Prostate gland (tissue), 2 donors: ENCODE results near the gene SSR1.

ENCODE experiments used
- POLR2A ChIP-seq: fragments of 450-650 bp; IDR thresholded peaks from one replicate; pipeline ENCODE4 v1.6.1; 2016; ENCODE audit warnings: antibody characterized with exemption, mild to moderate bottlenecking
- POLR2AphosphoS5 ChIP-seq: sonication (generic); formaldehyde crosslinking; IDR thresholded peaks from one replicate; pipeline ENCODE4 v1.6.1; 2017; ENCODE audit warnings: antibody characterized with exemption
- TF ChIP-seq, protein P1 (sequence below), 4 experiments: fragments of 200-600 bp in 2 of 4; fragments of 450-650 bp in 2 of 4; sonication (generic) in 2 of 4; IDR thresholded peaks; 1 replicate in 3 of 4; 2 replicates in 1 of 4; pipeline ENCODE4 v1.5.1; 2016 to 2019; ENCODE audit warnings: antibody characterized with exemption in 4 of 4, mild to moderate bottlenecking in 2 of 4, moderate library complexity in 2 of 4

DNA sequence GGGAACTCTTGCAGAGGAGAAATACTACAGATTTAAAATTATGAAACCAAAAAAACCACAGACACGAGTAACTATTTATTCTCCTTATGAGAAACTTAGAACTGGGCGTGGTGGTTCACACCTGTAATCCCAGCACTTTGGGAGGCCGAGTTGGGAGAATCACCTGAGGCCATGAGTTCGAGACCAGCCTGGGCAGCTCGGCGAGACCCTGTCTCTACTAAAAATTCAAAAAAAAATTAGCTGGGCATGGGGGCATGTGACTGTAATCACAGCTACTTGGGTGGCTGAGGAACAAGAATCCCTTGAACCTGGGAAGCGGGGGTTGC, 36.8 kb downstream of the SSR1 start:
- TF ChIP-seq, protein P1, sequence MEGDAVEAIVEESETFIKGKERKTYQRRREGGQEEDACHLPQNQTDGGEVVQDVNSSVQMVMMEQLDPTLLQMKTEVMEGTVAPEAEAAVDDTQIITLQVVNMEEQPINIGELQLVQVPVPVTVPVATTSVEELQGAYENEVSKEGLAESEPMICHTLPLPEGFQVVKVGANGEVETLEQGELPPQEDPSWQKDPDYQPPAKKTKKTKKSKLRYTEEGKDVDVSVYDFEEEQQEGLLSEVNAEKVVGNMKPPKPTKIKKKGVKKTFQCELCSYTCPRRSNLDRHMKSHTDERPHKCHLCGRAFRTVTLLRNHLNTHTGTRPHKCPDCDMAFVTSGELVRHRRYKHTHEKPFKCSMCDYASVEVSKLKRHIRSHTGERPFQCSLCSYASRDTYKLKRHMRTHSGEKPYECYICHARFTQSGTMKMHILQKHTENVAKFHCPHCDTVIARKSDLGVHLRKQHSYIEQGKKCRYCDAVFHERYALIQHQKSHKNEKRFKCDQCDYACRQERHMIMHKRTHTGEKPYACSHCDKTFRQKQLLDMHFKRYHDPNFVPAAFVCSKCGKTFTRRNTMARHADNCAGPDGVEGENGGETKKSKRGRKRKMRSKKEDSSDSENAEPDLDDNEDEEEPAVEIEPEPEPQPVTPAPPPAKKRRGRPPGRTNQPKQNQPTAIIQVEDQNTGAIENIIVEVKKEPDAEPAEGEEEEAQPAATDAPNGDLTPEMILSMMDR (IDR thresholded peaks at IDR 0.05), result no peak
- TF ChIP-seq POLR2AphosphoS5 (no peak), POLR2A (no peak)
